HL-60 (cell line): Measurements from ENCODE around the gene GNPAT.

Source experiments
- POLR2AphosphoS5 ChIP-seq: IDR thresholded peaks from 2 replicates; pipeline ENCODE4 v1.6.1; 2012; ENCODE audit warnings: low read depth
- TF ChIP-seq, protein P1 (sequence below): IDR thresholded peaks from one replicate; pipeline ENCODE4 v1.5.1; 2011; ENCODE audit warnings: low read length, control low read depth, inconsistent platforms; ENCODE audit not compliant: insufficient read depth

DNA sequence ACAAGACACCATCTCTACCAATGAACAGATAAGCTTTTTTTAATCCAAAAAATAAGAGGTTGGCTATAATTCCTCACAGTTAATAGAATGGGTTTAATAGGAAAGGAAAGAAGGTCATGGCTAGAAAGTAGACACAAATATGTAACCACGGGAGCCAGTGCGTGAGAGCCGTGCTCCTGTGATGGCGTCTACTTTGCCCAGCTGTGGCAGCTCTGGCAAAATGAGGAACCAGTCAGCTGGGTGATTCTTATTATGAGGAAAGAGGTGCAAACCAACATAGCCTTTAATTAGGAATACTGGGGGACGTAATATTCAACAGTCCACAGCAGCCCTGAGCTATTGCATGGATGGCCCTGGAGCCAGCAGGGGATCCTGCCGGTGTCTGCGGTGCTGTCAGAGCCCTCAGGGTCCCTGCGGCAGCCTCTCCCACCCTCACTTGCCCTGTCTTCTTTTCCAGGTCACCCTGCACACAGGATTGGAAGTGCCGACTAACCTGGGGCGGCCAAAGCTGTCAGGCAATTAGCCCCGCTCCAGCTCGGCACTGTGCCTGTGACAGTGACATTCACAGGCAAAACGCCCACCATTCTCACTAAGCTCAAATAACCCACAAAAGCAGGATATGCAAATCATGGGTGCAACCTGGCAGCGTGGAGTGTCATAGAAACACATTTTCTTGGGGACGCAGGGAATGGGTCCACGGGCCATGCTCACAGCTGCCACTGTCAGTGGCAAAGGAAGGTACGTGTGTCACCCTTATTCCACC lies 25.9 kb upstream of the GNPAT start:
- TF ChIP-seq, protein P1, sequence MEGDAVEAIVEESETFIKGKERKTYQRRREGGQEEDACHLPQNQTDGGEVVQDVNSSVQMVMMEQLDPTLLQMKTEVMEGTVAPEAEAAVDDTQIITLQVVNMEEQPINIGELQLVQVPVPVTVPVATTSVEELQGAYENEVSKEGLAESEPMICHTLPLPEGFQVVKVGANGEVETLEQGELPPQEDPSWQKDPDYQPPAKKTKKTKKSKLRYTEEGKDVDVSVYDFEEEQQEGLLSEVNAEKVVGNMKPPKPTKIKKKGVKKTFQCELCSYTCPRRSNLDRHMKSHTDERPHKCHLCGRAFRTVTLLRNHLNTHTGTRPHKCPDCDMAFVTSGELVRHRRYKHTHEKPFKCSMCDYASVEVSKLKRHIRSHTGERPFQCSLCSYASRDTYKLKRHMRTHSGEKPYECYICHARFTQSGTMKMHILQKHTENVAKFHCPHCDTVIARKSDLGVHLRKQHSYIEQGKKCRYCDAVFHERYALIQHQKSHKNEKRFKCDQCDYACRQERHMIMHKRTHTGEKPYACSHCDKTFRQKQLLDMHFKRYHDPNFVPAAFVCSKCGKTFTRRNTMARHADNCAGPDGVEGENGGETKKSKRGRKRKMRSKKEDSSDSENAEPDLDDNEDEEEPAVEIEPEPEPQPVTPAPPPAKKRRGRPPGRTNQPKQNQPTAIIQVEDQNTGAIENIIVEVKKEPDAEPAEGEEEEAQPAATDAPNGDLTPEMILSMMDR = no peak
- no peak for TF ChIP-seq POLR2AphosphoS5
